Measurements from ENCODE around the gene ATF6B. TPM values are rescaled to one million over a fixed set of nuclear protein-coding genes. Genes with fewer than 3 reads are reported as not detected.

Gene ATF6B
- 16.0 and 22.0 TPM in 2 replicates for total RNA-seq

DNA sequence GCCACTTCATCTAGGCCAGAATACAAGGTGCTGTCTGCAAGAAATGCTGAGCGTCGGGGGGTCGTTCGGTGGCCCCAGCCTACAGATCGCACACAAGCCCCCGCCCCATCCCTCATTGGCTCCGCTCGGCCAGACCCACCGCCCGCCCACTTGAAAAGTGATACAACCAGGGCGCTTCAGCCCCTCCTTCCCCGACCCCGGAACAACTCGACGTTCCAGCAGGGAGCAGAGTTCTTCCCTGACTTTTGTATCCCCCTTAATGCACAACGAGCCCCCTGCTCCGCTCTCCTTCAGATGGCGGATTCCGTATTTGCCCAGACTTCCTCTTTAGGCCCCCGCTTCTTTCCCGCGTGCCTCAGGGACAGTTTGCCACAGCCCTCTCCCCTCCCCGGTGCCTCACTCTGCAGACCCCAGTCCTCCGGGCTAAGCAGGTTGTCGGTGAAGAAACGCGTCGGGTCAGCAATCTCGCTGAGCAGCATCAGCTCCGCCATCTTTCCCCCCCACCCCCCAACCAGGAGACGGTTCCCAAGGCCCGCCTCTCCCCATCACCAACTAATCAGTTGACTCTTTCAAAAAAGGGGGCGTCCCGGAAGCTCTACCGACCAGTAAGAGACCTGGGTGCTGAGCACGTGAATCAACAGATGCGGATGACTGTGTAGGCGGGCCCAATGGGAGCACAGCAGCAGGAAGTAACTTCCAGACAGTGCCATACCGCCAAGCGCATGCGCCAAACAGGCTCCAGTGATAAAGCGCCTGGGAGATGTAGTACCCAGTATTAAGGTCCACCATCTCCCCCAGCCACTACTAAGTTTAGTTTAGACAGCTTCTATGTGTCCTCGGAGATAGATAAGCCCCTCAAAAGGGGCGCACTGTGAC lies at the start of gene ATF6B:
TSS of gene ATF6B (minus strand) at position 530 of the 876 bp plus-strand sequence. CDS start at position 491, 39 bp downstream.

DNA sequence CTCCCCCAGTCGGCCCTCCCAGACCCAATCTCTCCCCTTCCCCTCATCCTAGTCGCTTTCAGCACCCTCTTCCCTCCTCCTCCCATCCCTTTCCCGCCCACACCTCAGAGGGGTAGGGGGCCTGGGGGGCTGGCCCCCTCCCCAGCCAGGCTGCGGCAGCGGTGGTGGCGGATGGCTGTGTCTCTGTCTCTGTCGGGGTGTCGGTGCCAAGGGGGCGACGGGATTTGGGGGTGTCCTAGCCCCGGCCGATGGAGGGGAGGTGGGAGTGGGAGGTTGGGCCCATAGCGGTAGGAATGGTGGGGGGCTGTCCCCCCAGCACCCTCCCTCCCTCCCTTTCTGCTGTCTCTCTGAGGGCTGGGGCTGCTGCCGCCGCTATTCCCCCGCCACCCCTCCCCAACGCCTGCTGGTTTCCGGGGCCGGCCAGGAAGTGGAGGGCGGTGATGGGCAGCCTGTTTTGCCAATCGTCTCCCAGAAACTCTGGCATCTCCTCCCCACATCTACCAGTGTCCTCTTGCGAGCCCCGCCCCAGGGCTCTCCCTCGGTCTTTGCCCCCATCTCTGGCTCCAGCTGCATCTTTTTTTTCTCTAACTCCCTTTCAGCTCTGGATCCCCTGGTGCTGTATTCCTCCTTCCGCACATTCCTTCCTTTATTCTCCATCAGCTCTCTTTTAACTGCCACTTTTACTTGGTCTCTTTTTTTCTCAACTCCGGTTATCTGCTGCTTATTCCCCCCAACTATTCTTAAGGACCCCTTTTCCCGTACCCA lies 47.8 kb upstream of the ATF6B start, which contains the start of gene AGPAT1:
TSS of gene AGPAT1 (minus strand) at position 374 of the 765 bp plus-strand sequence. CDS start 4,588 bp downstream, outside the sequence.

GRCh38 chr6:32164295-32164694 lies 36.2 kb upstream of the ATF6B start, which contains the start of gene EGFL8:
EGFL8 (plus strand) TSS chr6:32164595; CDS start chr6:32166166, 1,571 bp downstream.

GRCh38 chr6:32153564-32154513 lies 25.8 kb upstream of the ATF6B start, which contains the start of gene PPT2:
PPT2 (plus strand) TSS chr6:32154141; CDS start chr6:32154595, 454 bp downstream.

DNA sequence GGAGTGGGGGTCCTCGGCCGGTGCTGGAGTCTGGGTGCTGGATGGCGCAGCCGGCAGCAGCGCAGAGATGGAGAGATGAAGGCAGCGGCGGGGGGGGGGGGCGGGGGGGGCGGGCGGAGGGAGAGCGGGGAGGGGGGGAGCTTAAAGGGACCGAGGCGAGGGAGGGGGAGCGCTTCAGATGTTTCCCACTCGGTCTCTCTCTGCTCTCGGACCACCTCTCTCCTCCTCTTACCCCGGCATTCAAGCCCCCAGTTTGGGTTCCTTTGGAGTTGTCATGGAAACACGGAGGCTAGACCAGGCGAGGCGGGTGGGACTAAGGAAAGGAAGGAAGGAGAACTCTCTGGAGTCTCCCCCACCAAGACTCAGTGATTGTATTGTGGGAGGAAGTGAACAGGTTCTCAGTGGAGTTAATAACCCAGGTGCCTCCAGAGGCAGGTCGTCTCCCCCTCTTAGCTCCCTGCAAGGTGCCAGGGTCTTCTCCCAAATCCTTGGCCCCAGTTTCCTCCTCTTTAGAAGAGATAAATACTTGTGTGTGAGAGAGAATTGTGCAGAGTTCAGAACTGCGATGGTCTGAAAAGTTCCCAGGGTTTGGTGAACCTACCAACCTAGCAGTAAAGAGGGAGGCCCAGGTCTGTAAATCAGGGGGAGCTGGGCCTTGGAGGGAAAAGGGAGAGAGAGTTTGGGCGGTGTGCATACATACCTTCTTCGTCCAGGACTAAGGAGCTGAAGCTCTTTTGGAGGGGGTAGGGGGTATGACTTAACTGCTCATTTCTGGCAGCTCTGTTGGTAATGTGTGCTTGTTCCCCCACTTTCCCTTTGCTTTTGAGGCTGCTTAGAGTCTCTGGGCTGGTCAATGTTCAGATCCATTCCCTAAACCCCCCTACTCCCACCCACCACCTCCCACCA lies 24.1 kb upstream of the ATF6B start, which contains the start of gene PRRT1:
TSS of gene PRRT1 (minus strand) at position 77 of the 906 bp plus-strand sequence. CDS start 112 bp downstream, outside the sequence.

DNA sequence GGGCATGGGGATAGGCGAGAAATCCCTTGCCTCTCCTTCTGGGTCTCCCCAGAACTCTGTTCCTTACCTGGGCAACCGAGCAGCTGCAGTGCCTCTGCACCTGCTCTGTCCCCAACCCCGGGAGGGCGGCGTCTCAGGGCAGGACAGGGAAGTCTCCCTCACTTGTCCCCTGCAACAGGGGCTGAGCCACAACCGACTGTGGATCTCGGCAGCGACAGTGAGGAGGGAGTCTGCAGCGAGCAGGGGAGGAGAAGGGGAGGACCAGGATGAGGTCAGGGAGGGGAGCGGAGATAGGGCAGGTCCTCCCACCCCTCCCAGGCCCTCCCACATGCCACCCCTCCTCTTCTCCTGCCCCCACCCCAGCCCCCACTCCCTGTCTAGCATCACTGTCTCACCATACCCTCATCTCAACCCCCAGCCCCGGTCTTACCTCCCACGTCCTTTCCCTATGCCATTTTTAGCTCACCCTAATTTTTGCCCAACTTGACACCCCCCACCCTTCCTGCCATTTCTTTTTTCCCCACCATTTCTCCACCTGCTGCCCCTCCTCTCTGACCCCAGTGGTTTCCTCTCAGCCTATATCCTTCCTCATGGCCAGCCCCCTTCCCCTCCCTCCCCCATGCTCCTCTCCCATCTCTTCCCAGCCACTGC lies 18.8 kb downstream of the ATF6B start, which contains the start of gene TNXB:
TSS of gene TNXB (minus strand) at position 225 of the 651 bp plus-strand sequence. CDS start 11,140 bp downstream, outside the sequence.

Other genes with a start within 250 kb of the ATF6B start
- gene SLC44A4, start 249.2 kb downstream of the ATF6B start, total RNA-seq: 0.04 TPM in 1 of 2 replicates, not detected in the other
- 22.2 and 24.5 TPM in 2 replicates for gene EHMT2, start 230.5 kb downstream of the ATF6B start, total RNA-seq
- gene ZBTB12, start 226.2 kb downstream of the ATF6B start, total RNA-seq: 0.30 and 0.39 TPM in 2 replicates
- not detected in 2 replicates for gene C2, start 200.5 kb downstream of the ATF6B start, total RNA-seq
- 1.2 and 3.4 TPM in 2 replicates for gene CFB, start 182.2 kb downstream of the ATF6B start, total RNA-seq
- gene NELFE, start 169.3 kb downstream of the ATF6B start, total RNA-seq: 129 and 171 TPM in 2 replicates
- gene SKIC2, start 169.1 kb downstream of the ATF6B start, total RNA-seq: 34.5 and 47.2 TPM in 2 replicates
- gene DXO, start 156.1 kb downstream of the ATF6B start, total RNA-seq: 17.2 and 20.9 TPM in 2 replicates
- 1.7 and 3.4 TPM in 2 replicates for gene C4A, start 146.2 kb downstream of the ATF6B start, total RNA-seq
- gene C4B, start 113.5 kb downstream of the ATF6B start, total RNA-seq: 1.2 and 2.4 TPM in 2 replicates
- gene CYP21A2, start 89.8 kb downstream of the ATF6B start, total RNA-seq: not detected in 2 replicates
- gene TNXB, start 18.9 kb downstream of the ATF6B start, total RNA-seq: 0.23 and 0.30 TPM in 2 replicates
- 4.5 and 7.8 TPM in 2 replicates for gene FKBPL, start 2.0 kb upstream of the ATF6B start, total RNA-seq
- gene PRRT1, start 23.7 kb upstream of the ATF6B start, total RNA-seq: not detected in 2 replicates
- gene PPT2, start 25.9 kb upstream of the ATF6B start, total RNA-seq: 14.3 and 17.5 TPM in 2 replicates
- gene EGFL8, start 36.3 kb upstream of the ATF6B start, total RNA-seq: 0.57 and 1.0 TPM in 2 replicates
- gene AGPAT1, start 47.8 kb upstream of the ATF6B start, total RNA-seq: 49.2 and 63.7 TPM in 2 replicates
- 37.5 and 64.1 TPM in 2 replicates for gene RNF5, start 50.2 kb upstream of the ATF6B start, total RNA-seq
- 1.3 and 1.8 TPM in 2 replicates for gene AGER, start 56.0 kb upstream of the ATF6B start, total RNA-seq
- 22.7 and 42.2 TPM in 2 replicates for gene PBX2, start 62.0 kb upstream of the ATF6B start, total RNA-seq
- gene GPSM3, start 64.4 kb upstream of the ATF6B start, total RNA-seq: 7.0 and 13.3 TPM in 2 replicates
- gene NOTCH4, start 95.8 kb upstream of the ATF6B start, total RNA-seq: 0.08 and 0.61 TPM in 2 replicates
- gene TSBP1, start 243.7 kb upstream of the ATF6B start, total RNA-seq: not detected in 2 replicates